ENCODE results near the gene L3MBTL4.

Gene L3MBTL4

DNA sequence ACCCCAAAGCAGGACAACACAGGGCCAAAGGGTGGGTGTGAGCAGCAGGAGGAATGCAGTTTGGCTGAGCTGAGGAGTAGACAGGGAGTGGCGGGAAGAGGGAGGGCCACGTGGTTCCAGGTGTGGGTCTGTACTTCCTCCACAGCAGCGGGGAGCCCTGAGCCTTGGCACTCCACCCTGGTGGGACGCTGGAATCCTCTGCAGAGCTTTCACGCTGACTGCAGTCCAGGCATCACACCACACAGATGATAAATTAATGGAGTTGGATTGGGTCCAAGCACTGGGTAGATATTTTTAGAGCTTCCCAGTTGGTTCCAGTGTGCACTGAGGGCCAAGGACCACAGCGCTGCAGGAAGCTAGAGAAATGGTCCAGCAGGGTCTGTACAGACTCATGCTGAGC is 452.3 kb downstream of the L3MBTL4 start:
- TF ChIP-seq CTCF (IDR thresholded peaks at IDR 0.05; ENCODE audit: borderline replicate concordance, insufficient read depth, low read depth, low read length): no peak

GRCh38 chr18:5961828-5962150 is 452.9 kb downstream of the L3MBTL4 start:
- TF ChIP-seq CTCF (IDR thresholded peaks at IDR 0.05; ENCODE audit: borderline replicate concordance, insufficient read depth, low read depth, low read length): no peak

More for the DNA sequence above, 452.3 kb downstream of the L3MBTL4 start:
- no peak overlapping the region for H3K4me3 ChIP-seq (ENCODE audit: low read depth, low read length)

GRCh38 chr18:5961097-5961827 is 453.4 kb downstream of the L3MBTL4 start:
- TF ChIP-seq CTCF (IDR thresholded peaks at IDR 0.05; ENCODE audit: borderline replicate concordance, insufficient read depth, low read depth, low read length): no peak
- H3K4me3 ChIP-seq (ENCODE audit: low read depth, low read length): no peak overlapping the region

More at GRCh38 chr18:5961828-5962150, 452.9 kb downstream of the L3MBTL4 start:
- H3K4me3 ChIP-seq (ENCODE audit: low read depth, low read length): no peak overlapping the region

DNA sequence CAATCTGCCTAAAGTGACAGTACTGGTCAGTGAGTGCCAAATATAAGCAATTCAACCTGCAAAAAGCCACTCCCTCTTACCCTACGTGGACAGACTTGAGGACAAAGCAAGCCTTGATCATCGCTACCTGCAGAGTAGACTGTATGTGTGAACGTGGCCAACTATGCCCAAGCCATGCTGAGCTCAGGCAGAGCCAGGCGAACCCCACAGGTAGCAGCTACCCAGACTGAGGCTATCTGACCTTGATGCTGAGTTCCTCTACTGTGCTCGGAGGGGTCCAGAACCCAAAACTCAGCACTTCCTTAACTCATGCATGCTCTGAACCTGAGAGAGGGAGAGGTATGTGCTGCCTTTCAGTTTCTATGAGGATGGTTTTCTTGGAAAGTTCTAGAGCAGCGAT is 455.9 kb downstream of the L3MBTL4 start:
- no peak overlapping the region for H3K4me3 ChIP-seq (ENCODE audit: low read depth, low read length)
- no peak for TF ChIP-seq CTCF (IDR thresholded peaks at IDR 0.05; ENCODE audit: borderline replicate concordance, insufficient read depth, low read depth, low read length)

DNA sequence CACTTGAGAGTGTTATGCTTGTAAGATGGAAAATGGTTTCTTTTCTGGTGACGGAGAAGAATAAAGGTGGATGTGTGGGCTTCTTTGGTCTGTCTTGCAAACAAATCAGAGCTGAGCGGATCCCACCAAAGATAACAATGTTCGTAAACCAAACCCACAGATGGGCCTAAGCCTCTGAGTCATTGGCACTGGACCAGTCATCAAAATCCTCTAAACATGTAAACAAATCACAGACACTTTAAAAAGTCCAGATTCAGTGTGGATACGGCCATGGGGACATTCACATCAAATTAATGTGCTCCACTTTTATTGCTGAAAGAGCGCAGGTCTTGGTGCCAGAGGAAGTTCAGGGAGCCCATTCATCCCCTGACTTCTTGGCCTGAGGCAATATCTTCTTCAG is 458.9 kb downstream of the L3MBTL4 start:
- no peak for TF ChIP-seq CTCF (IDR thresholded peaks at IDR 0.05; ENCODE audit: borderline replicate concordance, insufficient read depth, low read depth, low read length)
- H3K4me3 ChIP-seq (ENCODE audit: low read depth, low read length): no peak overlapping the region

DNA sequence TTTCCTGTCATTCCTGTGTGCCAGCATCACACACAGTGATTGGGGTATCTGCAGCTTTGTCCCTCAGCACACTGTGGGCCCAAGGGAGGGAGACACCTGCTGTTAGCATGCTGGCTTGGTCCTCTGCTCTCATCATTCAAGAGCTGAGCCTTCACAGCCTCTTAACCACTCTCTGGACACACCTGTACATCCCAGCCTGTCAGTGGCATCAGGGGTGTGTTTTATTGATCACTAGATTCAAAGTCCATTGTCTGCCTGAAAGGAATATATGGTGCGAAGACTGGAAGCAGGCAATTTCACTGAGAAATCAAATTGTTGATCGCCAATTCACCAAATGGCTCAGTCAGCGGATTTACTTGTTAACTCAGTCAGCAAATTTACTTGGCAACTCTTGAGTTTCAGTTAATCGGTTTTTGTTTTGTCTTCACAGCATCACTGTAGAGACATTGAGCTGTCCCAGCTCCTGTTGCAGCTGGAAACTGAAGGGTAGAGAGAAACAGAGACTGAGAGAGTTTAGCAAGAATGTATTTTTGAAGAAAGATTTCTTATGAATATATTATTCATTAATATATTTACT is 463.1 kb downstream of the L3MBTL4 start:
- no peak overlapping the region for H3K4me3 ChIP-seq (ENCODE audit: low read depth, low read length)
- no peak for TF ChIP-seq CTCF (IDR thresholded peaks at IDR 0.05; ENCODE audit: borderline replicate concordance, insufficient read depth, low read depth, low read length)

- TF ChIP-seq CTCF (IDR thresholded peaks at IDR 0.05; ENCODE audit: borderline replicate concordance, insufficient read depth, low read depth, low read length): no peak
- H3K4me3 ChIP-seq (ENCODE audit: low read depth, low read length): no peak overlapping the region
Observed at GRCh38 chr18:5948781-5949180, 465.9 kb downstream of the L3MBTL4 start.
